GM18907 (cell line): Measurements from ENCODE around the gene EXOC4.

Experiments
- ATAC-seq: cut with Tn5 transposase; IDR thresholded peaks from one replicate; pipeline ENCODE4 v1.9.1; 2021; ENCODE audit warnings: mild to moderate bottlenecking, moderate library complexity; ENCODE audit not compliant: unreplicated experiment

EXOC4 gene

GRCh38 chr7:133563251-133563650, 310.4 kb downstream of the EXOC4 start:
- ATAC-seq = no peak

- ATAC-seq = no peak
Observed at GRCh38 chr7:133564484-133564883, 311.6 kb downstream of the EXOC4 start.

- ATAC-seq = no peak
Observed at GRCh38 chr7:133568544-133568943, 315.7 kb downstream of the EXOC4 start.

- ATAC-seq = no peak
Observed at GRCh38 chr7:133570321-133570720, 317.4 kb downstream of the EXOC4 start.

GRCh38 chr7:133571076-133571475, 318.2 kb downstream of the EXOC4 start:
- ATAC-seq = no peak

- ATAC-seq = no peak
Observed at GRCh38 chr7:133572087-133572486, 319.2 kb downstream of the EXOC4 start.

GRCh38 chr7:133572843-133573242, 320.0 kb downstream of the EXOC4 start:
- ATAC-seq = no peak

GRCh38 chr7:133573554-133574265, 320.8 kb downstream of the EXOC4 start:
- no peak for ATAC-seq

- no peak for ATAC-seq
Observed at GRCh38 chr7:133575726-133576440, 323.0 kb downstream of the EXOC4 start.

- ATAC-seq = no peak
Observed at GRCh38 chr7:133576612-133577168, 323.8 kb downstream of the EXOC4 start.

GRCh38 chr7:133582766-133583523, 330.1 kb downstream of the EXOC4 start:
- no peak for ATAC-seq

GRCh38 chr7:133583545-133584171, 330.8 kb downstream of the EXOC4 start:
- no peak for ATAC-seq

GRCh38 chr7:133584956-133585668, 332.2 kb downstream of the EXOC4 start:
- ATAC-seq = no peak

- ATAC-seq = no peak
Observed at GRCh38 chr7:133586253-133586652, 333.4 kb downstream of the EXOC4 start.

- no peak for ATAC-seq
Observed at GRCh38 chr7:133587903-133588302, 335.0 kb downstream of the EXOC4 start.

GRCh38 chr7:133590795-133591194, 337.9 kb downstream of the EXOC4 start:
- ATAC-seq = no peak

- ATAC-seq = no peak
Observed at GRCh38 chr7:133591704-133592340, 338.9 kb downstream of the EXOC4 start.

GRCh38 chr7:133593561-133593960, 340.7 kb downstream of the EXOC4 start:
- ATAC-seq = no peak

GRCh38 chr7:133601617-133602016, 348.7 kb downstream of the EXOC4 start:
- no peak for ATAC-seq

- ATAC-seq = no peak
Observed at GRCh38 chr7:133602291-133602690, 349.4 kb downstream of the EXOC4 start.
